ENCODE measurements around the gene SLC24A5.

Gene SLC24A5

GRCh38 chr15:48168616-48169015 is 47.8 kb downstream of the SLC24A5 start:
- peaks cover 0 to 8% (median 2%) of the 10 kb centered on the region in 5 experiments for H3K9me3 ChIP-seq (ENCODE audit: control extremely low read depth in 1 of 5, control insufficient read depth in 4 of 5, insufficient read depth in 2 of 5, low read depth in 1 of 5, low read length in 4 of 5)
- DNase-seq, result no peak
- H3K4me3 ChIP-seq (ENCODE audit: control insufficient read depth in 1 of 7, extremely low read depth in 1 of 7, insufficient read depth in 4 of 7, low read depth in 2 of 7, low read length in 6 of 7), result no peak overlapping the region
- H3K4me1 ChIP-seq (ENCODE audit: control extremely low read depth in 1 of 4, control insufficient read depth in 4 of 4, insufficient read depth in 4 of 4, low read length in 3 of 4), result no peaks in the 10 kb centered on the region
- no peaks in the 10 kb centered on the region for H3K27me3 ChIP-seq (replicated peaks in 2 of 5; ENCODE audit: control insufficient read depth in 4 of 5, insufficient read depth in 5 of 5, low read length in 4 of 5)
- H3K27ac ChIP-seq (ENCODE audit: insufficient read depth in 1 of 2, low read depth in 1 of 2, low read length in 2 of 2, poor library complexity in 1 of 2, severe bottlenecking in 2 of 2), result no peak overlapping the region
- POLR2A ChIA-PET, result no interaction called here
- CTCF ChIA-PET, result interaction anchor here (1.2 kb wide), 1 partner anchor 114 kb away, joined by 4 read pairs; no protein-coding TSS in a partner anchor
- no CpG with 5 or more reads among the region's 3 CpGs for WGBS (ENCODE audit: insufficient coverage)
- peaks cover 4 to 27% (median 13%) of the 10 kb centered on the region in 4 experiments for H3K36me3 ChIP-seq (ENCODE audit: control insufficient read depth in 4 of 4, insufficient read depth in 4 of 4, low read length in 3 of 4)

- H3K27ac ChIP-seq (ENCODE audit: insufficient read depth in 1 of 2, low read depth in 1 of 2, low read length in 2 of 2, poor library complexity in 1 of 2, severe bottlenecking in 2 of 2), result no peak overlapping the region
- DNase-seq, result no peak
- ChIA-PET POLR2A (no interaction called here), CTCF (no interaction called here)
- WGBS (ENCODE audit: insufficient coverage), result no CpG with 5 or more reads among the region's 1 CpG
- H3K9me3 ChIP-seq (ENCODE audit: control extremely low read depth in 1 of 5, control insufficient read depth in 4 of 5, insufficient read depth in 2 of 5, low read depth in 1 of 5, low read length in 4 of 5), result peaks cover 0 to 12% (median 2%) of the 10 kb centered on the region in 5 experiments
- no peak overlapping the region for H3K4me3 ChIP-seq (ENCODE audit: control insufficient read depth in 1 of 7, extremely low read depth in 1 of 7, insufficient read depth in 4 of 7, low read depth in 2 of 7, low read length in 6 of 7)
- H3K4me1 ChIP-seq (ENCODE audit: control extremely low read depth in 1 of 4, control insufficient read depth in 4 of 4, insufficient read depth in 4 of 4, low read length in 3 of 4), result no peaks in the 10 kb centered on the region
- H3K36me3 ChIP-seq (ENCODE audit: control insufficient read depth in 4 of 4, insufficient read depth in 4 of 4, low read length in 3 of 4), result peaks cover 0 to 19% (median 11%) of the 10 kb centered on the region in 4 experiments
- H3K27me3 ChIP-seq (replicated peaks in 2 of 5; ENCODE audit: control insufficient read depth in 4 of 5, insufficient read depth in 5 of 5, low read length in 4 of 5), result no peaks in the 10 kb centered on the region
Measured at GRCh38 chr15:48170981-48171380, 50.2 kb downstream of the SLC24A5 start.

- Histone ChIP-seq H3K4me3 (ENCODE audit: control insufficient read depth in 1 of 7, extremely low read depth in 1 of 7, insufficient read depth in 4 of 7, low read depth in 2 of 7, low read length in 6 of 7) (no peak overlapping the region), H3K4me1 (ENCODE audit: control extremely low read depth in 1 of 4, control insufficient read depth in 4 of 4, insufficient read depth in 4 of 4, low read length in 3 of 4) (peaks cover 0 to 13% (median 8%) of the 10 kb centered on the region in 4 experiments), H3K36me3 (ENCODE audit: control insufficient read depth in 4 of 4, insufficient read depth in 4 of 4, low read length in 3 of 4) (peaks cover 0 to 8% (median 4%) of the 10 kb centered on the region in 4 experiments), H3K27ac (ENCODE audit: insufficient read depth in 1 of 2, low read depth in 1 of 2, low read length in 2 of 2, poor library complexity in 1 of 2, severe bottlenecking in 2 of 2) (no peak overlapping the region), H3K27me3 (replicated peaks in 2 of 5; ENCODE audit: control insufficient read depth in 4 of 5, insufficient read depth in 5 of 5, low read length in 4 of 5) (peaks cover 0 to under 1% (median 0%) of the 10 kb centered on the region in 5 experiments), H3K9me3 (ENCODE audit: control extremely low read depth in 1 of 5, control insufficient read depth in 4 of 5, insufficient read depth in 2 of 5, low read depth in 1 of 5, low read length in 4 of 5) (peaks cover 0 to 12% (median 2%) of the 10 kb centered on the region in 5 experiments)
- DNase-seq, result no peak
- ChIA-PET CTCF (no interaction called here), POLR2A (no interaction called here)
- WGBS (ENCODE audit: insufficient coverage), result 100% methylated on average over 3 of the region's 3 CpGs
Measured at GRCh38 chr15:48175126-48175525, 54.3 kb downstream of the SLC24A5 start.

DNA sequence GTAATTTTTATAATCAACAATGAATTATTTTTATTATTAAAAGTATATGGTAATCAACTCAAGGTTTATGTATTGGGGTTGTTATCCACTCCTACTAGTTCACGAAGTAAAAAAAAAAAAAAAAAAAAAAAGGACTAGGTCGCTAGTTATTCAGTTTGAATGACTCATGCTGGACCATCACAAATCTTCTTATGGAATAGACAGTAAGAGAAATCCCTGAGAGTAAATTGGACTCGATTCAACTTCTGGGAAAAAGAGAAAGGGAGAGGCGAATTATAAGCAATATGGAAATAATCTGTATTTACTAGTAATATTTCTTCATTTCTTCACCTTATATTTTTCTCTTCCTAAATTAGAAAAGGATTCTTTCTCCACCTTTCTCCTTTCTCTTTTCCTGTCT is 55.3 kb downstream of the SLC24A5 start:
- no CpG with 5 or more reads among the region's 4 CpGs for WGBS (ENCODE audit: insufficient coverage)
- CTCF ChIA-PET, result no interaction called here

GRCh38 chr15:48176957-48177356 is 56.2 kb downstream of the SLC24A5 start:
- H3K4me3 ChIP-seq (ENCODE audit: control insufficient read depth in 1 of 7, extremely low read depth in 1 of 7, insufficient read depth in 4 of 7, low read depth in 2 of 7, low read length in 6 of 7), result peak overlapping the region in 6 of 7 experiments; percentile 31 to 82 (median 75)

More for the DNA sequence above, 55.3 kb downstream of the SLC24A5 start:
- POLR2A ChIA-PET, result no interaction called here
- H3K27me3 ChIP-seq (replicated peaks in 2 of 5; ENCODE audit: control insufficient read depth in 4 of 5, insufficient read depth in 5 of 5, low read length in 4 of 5), result peaks cover 0 to 2% (median 0%) of the 10 kb centered on the region in 5 experiments
- peaks cover 0 to 12% (median 2%) of the 10 kb centered on the region in 5 experiments for H3K9me3 ChIP-seq (ENCODE audit: control extremely low read depth in 1 of 5, control insufficient read depth in 4 of 5, insufficient read depth in 2 of 5, low read depth in 1 of 5, low read length in 4 of 5)
- no peak for DNase-seq
- H3K4me1 ChIP-seq (ENCODE audit: control extremely low read depth in 1 of 4, control insufficient read depth in 4 of 4, insufficient read depth in 4 of 4, low read length in 3 of 4), result peaks cover 0 to 13% (median 8%) of the 10 kb centered on the region in 4 experiments
- no peak overlapping the region for H3K4me3 ChIP-seq (ENCODE audit: control insufficient read depth in 1 of 7, extremely low read depth in 1 of 7, insufficient read depth in 4 of 7, low read depth in 2 of 7, low read length in 6 of 7)
- no peak overlapping the region for H3K27ac ChIP-seq (ENCODE audit: insufficient read depth in 1 of 2, low read depth in 1 of 2, low read length in 2 of 2, poor library complexity in 1 of 2, severe bottlenecking in 2 of 2)
- H3K36me3 ChIP-seq (ENCODE audit: control insufficient read depth in 4 of 4, insufficient read depth in 4 of 4, low read length in 3 of 4), result peaks cover 0 to 8% (median 4%) of the 10 kb centered on the region in 4 experiments

GRCh38 chr15:48177383-48177765 is 56.6 kb downstream of the SLC24A5 start:
- DNase-seq, result peak; percentile 67 to 90 (median 83)
- Histone ChIP-seq H3K4me1 (ENCODE audit: control extremely low read depth in 1 of 4, control insufficient read depth in 4 of 4, insufficient read depth in 4 of 4, low read length in 3 of 4) (peaks cover 0 to 13% (median 8%) of the 10 kb centered on the region in 4 experiments), H3K27me3 (replicated peaks in 2 of 5; ENCODE audit: control insufficient read depth in 4 of 5, insufficient read depth in 5 of 5, low read length in 4 of 5) (peaks cover 0 to 3% (median 2%) of the 10 kb centered on the region in 5 experiments), H3K9me3 (ENCODE audit: control extremely low read depth in 1 of 5, control insufficient read depth in 4 of 5, insufficient read depth in 2 of 5, low read depth in 1 of 5, low read length in 4 of 5) (peaks cover 0 to 12% (median 0%) of the 10 kb centered on the region in 5 experiments), H3K4me3 (ENCODE audit: control insufficient read depth in 1 of 7, extremely low read depth in 1 of 7, insufficient read depth in 4 of 7, low read depth in 2 of 7, low read length in 6 of 7) (peak overlapping the region; percentile 31 to 82 (median 74)), H3K27ac (ENCODE audit: insufficient read depth in 1 of 2, low read depth in 1 of 2, low read length in 2 of 2, poor library complexity in 1 of 2, severe bottlenecking in 2 of 2) (peak overlapping the region; percentile 83 to 91), H3K36me3 (ENCODE audit: control insufficient read depth in 4 of 4, insufficient read depth in 4 of 4, low read length in 3 of 4) (peaks cover 0 to 6% (median 3%) of the 10 kb centered on the region in 4 experiments)
- 0% methylated on average over 8 of the region's 10 CpGs for WGBS (ENCODE audit: insufficient coverage)
- POLR2A ChIA-PET, result no interaction called here
- CTCF ChIA-PET, result interaction anchor here (0.7 kb wide), 1 partner anchor 36 kb away, joined by 3 read pairs; no protein-coding TSS in a partner anchor

More at GRCh38 chr15:48176957-48177356, 56.2 kb downstream of the SLC24A5 start:
- CTCF ChIA-PET, result interaction anchor here (0.7 kb wide), 1 partner anchor 37 kb away, joined by 3 read pairs; no protein-coding TSS in a partner anchor
- POLR2A ChIA-PET, result no interaction called here
- Histone ChIP-seq H3K9me3 (ENCODE audit: control extremely low read depth in 1 of 5, control insufficient read depth in 4 of 5, insufficient read depth in 2 of 5, low read depth in 1 of 5, low read length in 4 of 5) (peaks cover 0 to 12% (median under 1%) of the 10 kb centered on the region in 5 experiments), H3K4me1 (ENCODE audit: control extremely low read depth in 1 of 4, control insufficient read depth in 4 of 4, insufficient read depth in 4 of 4, low read length in 3 of 4) (peaks cover 0 to 13% (median 8%) of the 10 kb centered on the region in 4 experiments), H3K27me3 (replicated peaks in 2 of 5; ENCODE audit: control insufficient read depth in 4 of 5, insufficient read depth in 5 of 5, low read length in 4 of 5) (peaks cover 0 to 2% (median 0%) of the 10 kb centered on the region in 5 experiments), H3K27ac (ENCODE audit: insufficient read depth in 1 of 2, low read depth in 1 of 2, low read length in 2 of 2, poor library complexity in 1 of 2, severe bottlenecking in 2 of 2) (peak overlapping the region; percentile 83 to 91), H3K36me3 (ENCODE audit: control insufficient read depth in 4 of 4, insufficient read depth in 4 of 4, low read length in 3 of 4) (peaks cover 0 to 8% (median 3%) of the 10 kb centered on the region in 4 experiments)
- peak in 2 of 3 donors; percentile 2 to 4 for DNase-seq
- WGBS (ENCODE audit: insufficient coverage), result no CpG with 5 or more reads among the region's 2 CpGs
